Smooth muscle cell (in vitro differentiated cells): ENCODE measurements around the gene VPS54. TPM values are rescaled to one million over a fixed set of nuclear protein-coding genes. Genes with fewer than 3 reads are reported as not detected.

Experiments
- DNase-seq: peaks from one replicate; lab custom pipeline; 2025; ENCODE audit not compliant: unreplicated experiment; lab: John Stamatoyannopoulos, UW
- H2AFZ ChIP-seq: fragments of 200-600 bp; sonication (generic); 2 replicates; pipeline ENCODE4 v1.6.0; 2016; ENCODE audit warnings: antibody characterized with exemption, low read depth, mild to moderate bottlenecking
- H3F3A ChIP-seq: fragments of 200-600 bp; sonication (generic); 2 replicates; pipeline ENCODE4 v1.6.0; 2017; ENCODE audit warnings: antibody characterized with exemption, low read depth
- H3K27ac ChIP-seq: fragments of 200-600 bp; sonication (generic); 2 replicates; pipeline ENCODE4 v1.5.1; 2016; ENCODE audit warnings: low read depth, mild to moderate bottlenecking
- H3K27me3 ChIP-seq: fragments of 200-600 bp; sonication (generic); 2 replicates; pipeline ENCODE4 v1.6.1; 2016; ENCODE audit warnings: low read depth, mild to moderate bottlenecking
- H3K36me3 ChIP-seq: fragments of 200-600 bp; sonication (generic); 2 replicates; pipeline ENCODE4 v1.5.1; 2016; ENCODE audit warnings: low read depth
- H3K4me1 ChIP-seq: fragments of 200-600 bp; sonication (generic); 2 replicates; pipeline ENCODE4 v1.5.1; 2016; ENCODE audit warnings: low read depth
- H3K4me2 ChIP-seq: fragments of 200-600 bp; sonication (generic); 2 replicates; pipeline ENCODE4 v1.6.0; 2016; ENCODE audit warnings: mild to moderate bottlenecking
- H3K4me3 ChIP-seq: fragments of 200-600 bp; sonication (generic); 2 replicates; pipeline ENCODE4 v1.5.1; 2016; ENCODE audit warnings: mild to moderate bottlenecking
- H3K79me2 ChIP-seq: fragments of 200-600 bp; sonication (generic); 2 replicates; pipeline ENCODE4 v1.6.0; 2016; ENCODE audit warnings: low read depth, mild to moderate bottlenecking
- H3K9ac ChIP-seq: fragments of 200-600 bp; sonication (generic); 2 replicates; pipeline ENCODE4 v1.6.0; 2016; ENCODE audit warnings: low read depth
- H3K9me3 ChIP-seq: fragments of 200-600 bp; sonication (generic); replicated peaks from 2 replicates; pipeline ENCODE4 v1.5.1; 2016; ENCODE audit warnings: low read depth
- H4K20me1 ChIP-seq: fragments of 200-600 bp; sonication (generic); 2 replicates; pipeline ENCODE4 v1.6.0; 2016; ENCODE audit warnings: low read depth
- CTCF ChIP-seq: fragments of 200-600 bp; sonication (generic); IDR thresholded peaks from 2 replicates; pipeline ENCODE4 v1.5.1; 2017; ENCODE audit warnings: borderline replicate concordance, mild to moderate bottlenecking, antibody characterized with exemption; ENCODE audit not compliant: insufficient read depth, poor library complexity, severe bottlenecking
- WGBS: methylation state at CpG from one replicate; pipeline ENCODE4 v1.1.7; 2016; ENCODE audit warnings: low lambda C conversion rate; 5-methylcytosine and 5-hydroxymethylcytosine counted together
- polyA plus RNA-seq: library from polyadenylated mRNA; unstranded; fragments of >200 nt; fragmentation: Nextera tagmentation; extraction: Ambion mirVana; gene quantifications from 2 replicates; pipeline ENCODE4 v1.2.1, GENCODE V29; 2016
- total RNA-seq: library from RNA; depleted of rRNA; stranded (reverse); fragments of >200 nt; gene quantifications from 2 replicates; pipeline ENCODE4 v1.2.3, GENCODE V29; 2014

VPS54 gene
- total and polyA plus RNA-seq, 2 experiments from 2014 or later: 12.8 to 36.9 TPM

DNA sequence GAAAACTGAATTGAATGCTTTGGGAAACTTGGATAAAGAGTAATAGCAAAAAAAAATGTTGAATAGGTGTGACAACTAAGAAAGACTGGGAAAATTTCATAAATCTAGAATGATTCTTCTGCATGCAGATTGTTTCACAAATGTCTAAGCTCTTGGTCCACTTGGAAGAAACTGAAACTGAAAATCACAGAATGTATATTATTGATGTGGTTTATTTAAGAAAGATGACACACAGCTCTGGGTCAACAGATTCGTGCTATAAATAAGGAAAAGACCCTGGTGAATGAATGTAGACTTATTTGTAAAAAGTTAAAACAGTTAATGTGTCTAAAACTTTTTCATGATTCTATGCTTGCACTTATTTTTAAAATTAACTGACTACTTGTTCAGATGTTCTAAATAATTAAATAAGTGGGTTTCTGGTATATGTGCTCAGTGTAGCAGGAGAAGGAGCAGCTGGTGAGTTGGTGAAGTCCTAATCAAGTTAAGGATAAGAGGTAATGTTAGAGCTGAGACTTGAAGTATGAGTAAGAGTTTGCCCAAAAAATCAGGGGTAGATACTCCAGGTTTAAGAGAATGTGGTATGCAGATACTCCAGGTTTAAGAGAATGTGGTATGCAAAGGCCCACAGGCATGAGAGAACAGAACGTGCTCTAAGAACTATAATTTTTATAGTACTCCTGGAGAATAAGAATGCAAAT, 153.1 kb downstream of the VPS54 start:
- H3K9me3 ChIP-seq: no peaks in the 10 kb centered on the region
- no peaks in the 10 kb centered on the region for H3K27me3 ChIP-seq
- H4K20me1 ChIP-seq: peaks cover 81% of the 10 kb centered on the region
- WGBS: 72% methylated on average over 2 of the region's 2 CpGs
- peaks cover 77% of the 10 kb centered on the region for H3K79me2 ChIP-seq
- H3K9ac ChIP-seq: no peak overlapping the region
- DNase-seq: no peak
- H3K36me3 ChIP-seq: peaks cover 21% of the 10 kb centered on the region
- no peak for TF ChIP-seq CTCF
- H3K4me3 ChIP-seq: no peak overlapping the region
- H3K27ac ChIP-seq: peak overlapping the region; percentile 6
- no peaks in the 10 kb centered on the region for H3K4me1 ChIP-seq
- no peak overlapping the region for H2AFZ ChIP-seq
- peaks cover 10% of the 10 kb centered on the region for H3F3A ChIP-seq
- H3K4me2 ChIP-seq: no peak overlapping the region

DNA sequence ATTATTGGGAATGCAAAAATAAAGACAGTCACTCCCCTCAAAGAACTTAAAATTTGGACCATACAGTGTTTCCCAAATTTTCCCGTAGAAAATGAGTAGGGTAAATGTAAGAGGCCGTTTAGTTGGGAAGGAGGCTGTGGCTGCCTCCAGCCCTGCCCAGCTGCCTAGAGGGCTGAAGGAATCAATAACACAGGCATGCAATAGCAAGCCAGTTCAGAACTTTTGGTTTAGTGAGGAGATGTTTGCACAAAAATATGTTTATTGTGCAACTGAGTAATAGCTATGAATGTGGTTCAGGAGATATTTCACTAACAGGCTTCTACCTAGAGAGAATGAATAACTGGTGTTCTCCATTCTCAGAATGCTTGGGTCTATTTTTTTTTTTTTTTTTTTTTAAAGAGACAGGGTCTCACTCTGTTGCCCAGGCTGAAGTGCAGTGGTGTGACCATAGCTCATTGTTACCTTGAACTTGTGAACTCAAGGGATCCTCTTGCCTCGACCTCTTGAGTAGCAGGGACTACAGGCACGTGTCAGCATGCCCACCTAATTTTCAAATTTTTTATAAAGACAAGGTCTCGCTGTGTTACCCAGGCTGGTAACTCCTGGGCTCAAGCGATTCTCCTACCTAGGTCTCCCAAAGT, 153.9 kb downstream of the VPS54 start:
- Histone ChIP-seq H3K9me3 (no peaks in the 10 kb centered on the region), H3K79me2 (peaks cover 76% of the 10 kb centered on the region), H3K27ac (peak overlapping the region; percentile 3), H3K4me2 (no peak overlapping the region), H4K20me1 (peaks cover 78% of the 10 kb centered on the region), H3K4me3 (no peak overlapping the region), H3K9ac (no peak overlapping the region), H3K36me3 (peaks cover 21% of the 10 kb centered on the region), H3K27me3 (no peaks in the 10 kb centered on the region), H3F3A (peaks cover 11% of the 10 kb centered on the region), H2AFZ (no peak overlapping the region), H3K4me1 (no peaks in the 10 kb centered on the region)
- 89% methylated on average over 6 of the region's 6 CpGs for WGBS
- TF ChIP-seq CTCF: no peak
- DNase-seq: no peak

- Histone ChIP-seq H3K4me3 (no peak overlapping the region), H3K79me2 (peaks cover 78% of the 10 kb centered on the region), H3K4me2 (no peak overlapping the region), H3K9me3 (no peaks in the 10 kb centered on the region), H2AFZ (no peak overlapping the region), H4K20me1 (peaks cover 81% of the 10 kb centered on the region), H3K27ac (peak overlapping the region; percentile 76), H3K36me3 (peaks cover 31% of the 10 kb centered on the region), H3K4me1 (no peaks in the 10 kb centered on the region), H3K9ac (no peak overlapping the region), H3K27me3 (no peaks in the 10 kb centered on the region), H3F3A (peaks cover 14% of the 10 kb centered on the region)
- no peak for DNase-seq
- WGBS: 100% methylated on average over 1 of the region's 1 CpG
- TF ChIP-seq CTCF: no peak
Measured at GRCh38 chr2:63863707-63864106, 155.5 kb downstream of the VPS54 start.
